GM12801 (cell line): Measurements from ENCODE around the gene SLC1A2.

Experiments used
- CTCF ChIP-seq: IDR thresholded peaks from one replicate; pipeline ENCODE4 v1.5.1; 2011; ENCODE audit warnings: control low read depth; ENCODE audit not compliant: insufficient read length; ENCODE audit errors: extremely low read depth

The SLC1A2 gene

GRCh38 chr11:35218956-35219355, 200.4 kb downstream of the SLC1A2 start:
- no peak for TF ChIP-seq CTCF

GRCh38 chr11:35216962-35217678, 202.2 kb downstream of the SLC1A2 start:
- no peak for TF ChIP-seq CTCF

GRCh38 chr11:35215945-35216344, 203.4 kb downstream of the SLC1A2 start:
- no peak for TF ChIP-seq CTCF

GRCh38 chr11:35214792-35215193, 204.6 kb downstream of the SLC1A2 start:
- TF ChIP-seq CTCF = no peak

- TF ChIP-seq CTCF = no peak
Observed at GRCh38 chr11:35214226-35214770, 205.1 kb downstream of the SLC1A2 start.

- TF ChIP-seq CTCF = no peak
Observed at GRCh38 chr11:35211952-35212351, 207.4 kb downstream of the SLC1A2 start.

- no peak for TF ChIP-seq CTCF
Observed at GRCh38 chr11:35210876-35211546, 208.3 kb downstream of the SLC1A2 start.
